ENCODE results near the gene CALY. TPM values are rescaled to one million over a fixed set of nuclear protein-coding genes. Genes with fewer than 3 reads are reported as not detected.

CALY gene
- total RNA-seq, 1 donor from 2014 or later, result not detected

DNA sequence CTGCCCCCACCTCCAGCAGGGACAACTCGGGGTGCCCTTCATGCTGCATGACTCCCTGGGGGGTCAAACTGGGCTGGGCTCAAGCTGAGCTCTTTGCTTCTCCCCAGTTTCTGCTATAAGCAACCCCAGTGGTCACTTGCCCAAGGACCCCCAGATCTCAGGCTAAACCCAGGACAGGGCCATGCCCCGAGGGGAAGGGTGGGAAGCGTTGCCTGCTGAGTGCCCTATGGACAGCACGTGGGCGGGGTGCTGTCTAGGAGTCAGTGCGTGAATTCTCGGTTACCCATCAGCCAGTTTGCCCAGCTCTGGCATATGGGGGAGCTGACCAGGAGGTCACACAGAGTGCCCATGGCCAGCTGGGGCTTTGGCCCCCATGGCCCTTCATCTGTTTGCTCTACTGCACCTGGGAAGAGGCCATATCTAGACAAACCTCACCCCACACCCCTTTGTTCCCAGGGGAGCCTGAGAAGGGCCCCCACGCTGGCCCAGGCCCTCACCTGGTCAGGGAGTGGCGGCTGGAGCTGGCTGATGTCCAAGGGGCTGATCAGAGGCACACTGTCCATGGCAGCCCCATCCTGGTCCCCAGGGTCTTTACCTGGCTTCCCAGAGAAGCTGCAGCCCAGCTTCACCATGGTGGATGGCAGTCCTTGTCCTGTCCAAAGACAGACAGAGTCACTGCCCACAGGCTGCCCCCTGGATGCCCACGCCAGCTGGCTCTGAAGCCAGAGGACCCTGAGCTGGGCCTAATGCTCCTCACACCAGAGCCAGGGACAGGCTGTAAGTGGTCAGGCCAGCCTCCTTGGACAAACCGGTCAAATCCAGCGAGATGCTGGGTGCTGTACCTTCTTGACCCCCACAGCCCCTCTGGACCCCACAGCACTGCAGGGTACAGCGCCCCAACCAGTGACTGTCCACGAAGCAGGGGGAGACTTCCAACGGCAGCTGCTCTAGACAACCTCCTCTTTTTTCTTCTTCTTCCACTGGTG is 8.0 kb downstream of the CALY start:
- Mint-ChIP-seq H3K4me3 (no peak overlapping the region), H3K36me3 (ENCODE audit: low read depth) (no peaks in the 10 kb centered on the region), H3K27me3 (peaks cover 39% of the 10 kb centered on the region), H3K9me3 (no peaks in the 10 kb centered on the region), H3K4me1 (peaks cover 18% of the 10 kb centered on the region), H3K27ac (no peak overlapping the region)
- TF ChIP-seq, protein P1, sequence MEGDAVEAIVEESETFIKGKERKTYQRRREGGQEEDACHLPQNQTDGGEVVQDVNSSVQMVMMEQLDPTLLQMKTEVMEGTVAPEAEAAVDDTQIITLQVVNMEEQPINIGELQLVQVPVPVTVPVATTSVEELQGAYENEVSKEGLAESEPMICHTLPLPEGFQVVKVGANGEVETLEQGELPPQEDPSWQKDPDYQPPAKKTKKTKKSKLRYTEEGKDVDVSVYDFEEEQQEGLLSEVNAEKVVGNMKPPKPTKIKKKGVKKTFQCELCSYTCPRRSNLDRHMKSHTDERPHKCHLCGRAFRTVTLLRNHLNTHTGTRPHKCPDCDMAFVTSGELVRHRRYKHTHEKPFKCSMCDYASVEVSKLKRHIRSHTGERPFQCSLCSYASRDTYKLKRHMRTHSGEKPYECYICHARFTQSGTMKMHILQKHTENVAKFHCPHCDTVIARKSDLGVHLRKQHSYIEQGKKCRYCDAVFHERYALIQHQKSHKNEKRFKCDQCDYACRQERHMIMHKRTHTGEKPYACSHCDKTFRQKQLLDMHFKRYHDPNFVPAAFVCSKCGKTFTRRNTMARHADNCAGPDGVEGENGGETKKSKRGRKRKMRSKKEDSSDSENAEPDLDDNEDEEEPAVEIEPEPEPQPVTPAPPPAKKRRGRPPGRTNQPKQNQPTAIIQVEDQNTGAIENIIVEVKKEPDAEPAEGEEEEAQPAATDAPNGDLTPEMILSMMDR (IDR thresholded peaks at IDR 0.05), result no peak
- CTCF ChIA-PET, result interaction anchor here (0.7 to 3.0 kb wide), 21 partner anchors 7 to 245 kb away, joined by 3 to 24 read pairs (median 4); partner anchors contain the start of genes ECHS1, FUOM and PAOX
- no peak for ATAC-seq (ENCODE audit: low read depth)
- intact Hi-C loops (cut with micrococcal nuclease), result loop anchor here (1.0 to 10.0 kb wide), 7 partner anchors 14 to 674 kb away; partner anchors contain the start of genes MTG1 and PAOX
- POLR2A ChIA-PET, result interaction anchor here (1.1 kb wide), 1 partner anchor 25 kb away, joined by 4 read pairs; no protein-coding TSS in a partner anchor
- no peak for DNase-seq

DNA sequence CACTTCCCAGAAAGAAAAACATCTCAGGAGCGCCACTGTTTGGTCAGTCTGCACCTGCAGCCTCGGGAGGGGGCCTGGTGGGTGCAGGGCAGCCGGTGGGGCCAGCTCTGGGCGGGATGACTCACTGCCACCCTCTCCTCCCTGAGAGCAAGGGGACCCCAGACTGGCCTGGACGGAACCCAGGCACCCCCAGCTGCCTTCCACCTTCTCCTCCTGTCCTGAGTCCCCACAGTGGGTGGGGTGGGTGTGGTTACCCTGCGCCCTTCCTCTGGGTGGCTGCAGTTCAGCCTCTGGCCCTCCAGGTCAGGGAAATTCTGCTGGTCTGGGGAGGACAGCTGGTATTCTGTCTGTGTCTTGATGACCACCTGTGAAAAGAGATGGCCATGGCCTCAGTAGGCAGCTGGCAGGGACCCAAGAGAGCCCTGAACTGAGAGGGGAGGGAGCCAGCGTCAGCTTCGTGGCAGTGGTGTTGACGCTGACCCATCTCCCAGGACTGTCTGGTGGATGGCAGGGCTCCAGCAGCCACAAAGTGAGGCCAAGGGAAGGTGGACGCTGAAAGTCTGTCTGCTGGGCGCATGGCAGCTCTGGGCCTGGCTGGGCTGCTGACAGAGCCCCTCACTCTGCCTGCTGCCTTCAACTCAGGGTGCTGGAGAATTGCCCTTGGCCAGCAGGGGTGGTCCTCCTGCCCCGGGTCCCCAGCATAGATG is 8.9 kb downstream of the CALY start:
- ChIA-PET POLR2A (interaction anchor here (1.1 kb wide), 1 partner anchor 26 kb away, joined by 4 read pairs; no protein-coding TSS in a partner anchor), CTCF (interaction anchor here (0.7 to 3.0 kb wide), 9 partner anchors 13 to 192 kb away, joined by 3 to 24 read pairs (median 4); no protein-coding TSS in a partner anchor)
- no peaks in the 10 kb centered on the region for H3K36me3 Mint-ChIP-seq (ENCODE audit: low read depth)
- H3K27me3 Mint-ChIP-seq, result peaks cover 42% of the 10 kb centered on the region
- H3K4me3 Mint-ChIP-seq, result no peak overlapping the region
- ATAC-seq (ENCODE audit: low read depth) (no peak), DNase-seq (no peak)
- no peaks in the 10 kb centered on the region for H3K9me3 Mint-ChIP-seq
- intact Hi-C loops (cut with micrococcal nuclease), result loop anchor here (1.0 to 10.0 kb wide), 3 partner anchors 14 to 673 kb away; partner anchors contain the start of gene PAOX
- H3K27ac Mint-ChIP-seq, result no peak overlapping the region
- peaks cover 18% of the 10 kb centered on the region for H3K4me1 Mint-ChIP-seq
- TF ChIP-seq, protein P1 (IDR thresholded peaks at IDR 0.05), result no peak

DNA sequence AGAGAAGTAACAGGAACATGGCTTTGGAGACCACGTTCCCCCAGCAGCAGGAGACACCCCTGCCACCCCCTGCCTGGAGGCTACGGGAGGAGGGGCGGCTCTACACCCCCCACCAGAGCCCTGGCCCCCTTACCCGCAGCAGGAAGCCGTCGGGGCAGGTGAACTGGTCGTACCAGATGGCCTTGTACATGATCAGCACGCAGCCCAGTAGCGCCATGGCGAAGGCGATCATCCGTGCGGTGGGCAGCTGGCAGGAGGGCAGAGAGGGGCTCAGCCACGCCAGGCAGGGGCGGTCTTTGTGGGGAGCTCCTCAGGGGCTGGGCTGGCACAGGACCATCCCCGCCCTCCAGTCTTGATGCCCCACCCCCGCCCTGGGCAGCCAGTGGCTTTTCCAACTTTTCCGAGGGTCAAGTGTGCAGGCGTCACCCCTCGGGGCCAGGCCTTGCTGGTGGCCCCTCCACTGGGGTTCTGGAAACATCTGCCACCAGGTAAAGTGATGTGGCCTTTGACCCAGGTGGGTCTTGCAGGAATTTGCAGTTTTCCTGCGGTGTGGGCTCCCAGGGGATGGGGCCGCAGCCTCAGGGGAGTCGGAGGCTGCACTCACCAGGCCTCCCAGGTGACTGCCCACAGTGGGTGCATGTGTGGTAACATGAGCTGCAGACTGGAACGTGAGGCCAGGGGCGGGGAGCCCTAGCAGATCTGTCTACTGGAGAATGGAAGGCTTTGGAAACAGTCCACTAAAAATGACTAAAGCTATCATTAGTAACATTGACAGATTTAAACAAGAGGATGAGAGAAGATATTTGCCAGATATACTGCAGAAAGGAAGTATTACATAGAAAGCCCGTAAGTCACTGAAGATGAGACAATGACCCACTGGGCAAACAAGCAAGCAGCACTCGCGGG is 9.7 kb downstream of the CALY start:
- Mint-ChIP-seq H3K36me3 (ENCODE audit: low read depth) (no peaks in the 10 kb centered on the region), H3K4me3 (no peak overlapping the region), H3K9me3 (no peaks in the 10 kb centered on the region), H3K4me1 (peaks cover 18% of the 10 kb centered on the region), H3K27ac (no peak overlapping the region), H3K27me3 (peaks cover 41% of the 10 kb centered on the region)
- POLR2A ChIA-PET, result interaction anchor here (1.1 kb wide), 1 partner anchor 27 kb away, joined by 4 read pairs; no protein-coding TSS in a partner anchor
- CTCF ChIA-PET, result interaction anchor here (0.9 to 3.0 kb wide), 4 partner anchors 12 to 193 kb away, joined by 3 to 17 read pairs (median 4); no protein-coding TSS in a partner anchor
- ATAC-seq (ENCODE audit: low read depth) (no peak), DNase-seq (no peak)
- intact Hi-C loops (cut with micrococcal nuclease), result loop anchor here (5.0 to 10.0 kb wide), 2 partner anchors 50 to 672 kb away; partner anchors contain the start of gene PAOX
- TF ChIP-seq, protein P1 (IDR thresholded peaks at IDR 0.05), result no peak

DNA sequence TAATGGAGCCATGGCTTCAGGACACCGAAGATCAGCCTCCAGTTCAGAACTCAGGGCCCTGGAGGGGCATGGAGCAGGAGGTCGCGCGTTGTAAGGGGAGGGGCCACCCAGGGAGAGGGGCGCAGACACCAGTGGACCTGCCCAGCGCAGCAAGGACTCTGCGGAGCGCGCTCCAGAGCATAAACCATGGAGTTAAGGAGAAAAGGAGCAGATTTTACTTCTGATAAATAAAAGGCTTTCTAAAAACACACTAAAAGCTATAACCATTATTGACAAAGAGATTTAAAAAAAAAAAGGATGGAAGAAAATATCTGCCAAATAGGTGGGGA is 10.5 kb downstream of the CALY start:
- Mint-ChIP-seq H3K27me3 (peaks cover 41% of the 10 kb centered on the region), H3K27ac (no peak overlapping the region), H3K4me1 (peaks cover 18% of the 10 kb centered on the region), H3K36me3 (ENCODE audit: low read depth) (no peaks in the 10 kb centered on the region), H3K4me3 (peak overlapping the region; percentile 61), H3K9me3 (peaks cover under 1% of the 10 kb centered on the region)
- TF ChIP-seq, protein P1 (IDR thresholded peaks at IDR 0.05), result no peak
- CTCF ChIA-PET, result no interaction called here
- no peak for ATAC-seq (ENCODE audit: low read depth)
- POLR2A ChIA-PET, result interaction anchor here (0.6 kb wide), 1 partner anchor 31 kb away, joined by 4 read pairs; the partner anchor contains the start of gene FUOM
- intact Hi-C loops (cut with micrococcal nuclease), result loop anchor here (5.0 to 10.0 kb wide), 2 partner anchors 51 to 671 kb away; partner anchors contain the start of gene PAOX
- no peak for DNase-seq
